IPS-18a (cell line): Measurements from ENCODE around the gene METTL22.

ENCODE experiments used
- H3K27ac ChIP-seq: one replicate; pipeline ENCODE4 v1.5.1; 2013; ENCODE audit warnings: low read length
- H3K27me3 ChIP-seq: one replicate; pipeline ENCODE4 v1.6.1; 2013; ENCODE audit warnings: mild to moderate bottlenecking, low read length; ENCODE audit not compliant: control insufficient read depth, insufficient read depth
- H3K36me3 ChIP-seq: one replicate; pipeline ENCODE4 v1.6.1; 2013; ENCODE audit warnings: low read depth, low read length; ENCODE audit not compliant: control insufficient read depth
- H3K4me1 ChIP-seq: one replicate; pipeline ENCODE4 v1.6.1; 2013; ENCODE audit warnings: low read depth, low read length; ENCODE audit not compliant: control insufficient read depth
- H3K4me3 ChIP-seq: one replicate; pipeline ENCODE4 v1.5.1; 2013; ENCODE audit warnings: low read length
- H3K9ac ChIP-seq: one replicate; pipeline ENCODE4 v1.6.1; 2013; ENCODE audit warnings: mild to moderate bottlenecking, low read length, moderate library complexity
- H3K9me3 ChIP-seq: one replicate; pipeline ENCODE4 v1.6.1; 2013; ENCODE audit warnings: low read depth, low read length; ENCODE audit not compliant: control insufficient read depth

The METTL22 gene

DNA sequence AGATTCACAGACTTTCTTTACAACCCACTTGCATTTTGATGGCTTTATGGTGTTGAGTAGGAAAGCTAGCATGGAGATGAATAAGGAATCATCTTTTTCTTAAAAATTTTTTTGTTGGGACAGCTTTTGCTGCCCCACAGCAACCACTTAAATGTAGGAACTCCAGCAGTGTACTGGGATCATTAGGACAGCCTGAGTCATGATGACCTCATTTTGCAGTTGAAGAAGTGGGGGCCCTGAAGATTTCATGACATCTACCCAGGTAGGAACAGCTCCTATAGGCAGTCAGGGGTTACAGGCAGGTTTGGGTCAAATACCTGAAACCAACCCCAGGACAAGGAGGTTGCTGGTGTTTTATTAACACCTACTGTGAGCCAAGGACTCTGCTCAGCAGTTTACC is 2.1 kb downstream of the METTL22 start:
- Histone ChIP-seq H3K4me1 (no peaks in the 10 kb centered on the region), H3K27me3 (no peaks in the 10 kb centered on the region), H3K4me3 (no peak overlapping the region), H3K36me3 (peaks cover 34% of the 10 kb centered on the region), H3K9me3 (no peaks in the 10 kb centered on the region), H3K27ac (no peak overlapping the region), H3K9ac (no peak overlapping the region)

DNA sequence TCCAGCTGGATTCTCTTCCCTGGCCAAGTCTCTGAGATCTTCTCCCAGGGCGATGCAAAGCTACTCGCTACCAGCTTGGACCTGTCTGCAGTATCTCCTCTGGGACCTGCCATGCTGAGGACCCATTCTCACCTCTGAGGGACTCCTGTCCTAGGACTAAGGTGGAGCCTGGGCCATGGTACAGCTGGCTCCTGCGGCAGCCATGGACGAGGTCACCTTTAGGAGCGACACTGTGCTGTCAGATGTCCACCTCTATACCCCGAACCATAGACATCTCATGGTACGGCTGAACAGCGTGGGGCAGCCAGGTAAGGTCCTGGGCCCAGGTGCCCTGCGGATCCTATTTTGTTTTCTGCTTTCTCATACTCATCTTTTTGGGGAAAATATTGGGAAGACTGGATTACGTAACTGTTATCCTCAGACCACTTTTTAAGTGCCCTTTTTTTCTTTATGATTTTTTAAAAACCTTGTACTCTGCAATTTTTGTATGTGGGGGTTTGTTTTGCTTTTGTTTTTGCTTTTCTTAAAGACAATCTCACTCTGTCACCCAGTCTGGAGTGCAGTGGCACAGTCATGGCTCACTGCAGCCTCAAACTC is 4.1 kb downstream of the METTL22 start:
- Histone ChIP-seq H3K27me3 (no peaks in the 10 kb centered on the region), H3K4me1 (no peaks in the 10 kb centered on the region), H3K9ac (no peak overlapping the region), H3K9me3 (no peaks in the 10 kb centered on the region), H3K4me3 (no peak overlapping the region), H3K27ac (no peak overlapping the region), H3K36me3 (peaks cover 54% of the 10 kb centered on the region)

DNA sequence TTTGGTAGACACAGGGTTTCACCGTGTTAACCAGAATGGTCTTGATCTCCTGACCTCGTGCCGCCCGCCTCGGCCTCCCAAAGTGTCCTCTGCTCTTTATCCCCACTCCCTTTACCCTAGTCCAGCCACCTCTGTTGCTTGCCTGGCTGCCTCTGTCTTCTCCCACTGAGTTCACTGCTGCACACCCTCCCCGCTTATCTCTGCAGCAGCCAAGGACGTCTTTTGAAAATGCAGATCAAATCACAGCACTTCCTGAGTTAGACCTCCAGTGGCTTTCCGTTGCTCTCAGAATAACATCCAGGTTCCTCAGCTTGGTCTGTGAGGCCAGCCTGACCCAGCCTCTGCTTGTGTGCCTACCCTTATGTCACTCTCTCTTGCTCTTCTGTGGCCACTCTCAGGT is 5.4 kb downstream of the METTL22 start:
- H3K9me3 ChIP-seq: no peaks in the 10 kb centered on the region
- H3K27me3 ChIP-seq: no peaks in the 10 kb centered on the region
- peaks cover 67% of the 10 kb centered on the region for H3K36me3 ChIP-seq
- H3K4me3 ChIP-seq: no peak overlapping the region
- no peaks in the 10 kb centered on the region for H3K4me1 ChIP-seq
- H3K9ac ChIP-seq: no peak overlapping the region
- no peak overlapping the region for H3K27ac ChIP-seq

DNA sequence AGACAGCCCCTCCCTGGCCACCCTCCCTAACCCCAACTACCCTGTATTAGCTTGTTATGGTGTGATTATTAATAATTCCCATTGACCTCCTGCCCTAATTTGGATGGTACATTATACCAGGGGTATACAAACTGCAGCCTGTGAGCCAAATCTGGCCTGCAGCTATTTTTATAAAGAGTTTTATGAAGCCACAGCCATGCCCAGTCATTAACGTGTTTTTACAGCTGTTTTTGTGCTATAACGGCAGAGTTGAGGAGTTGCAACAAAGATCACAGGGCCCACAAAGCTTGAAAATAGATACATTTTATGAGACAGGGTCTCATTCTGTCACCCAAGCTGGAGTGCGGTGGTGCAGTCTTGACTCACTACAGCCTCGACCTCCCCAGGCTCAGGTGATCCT is 6.0 kb downstream of the METTL22 start:
- Histone ChIP-seq H3K9ac (no peak overlapping the region), H3K27me3 (no peaks in the 10 kb centered on the region), H3K27ac (no peak overlapping the region), H3K4me1 (no peaks in the 10 kb centered on the region), H3K36me3 (peaks cover 72% of the 10 kb centered on the region), H3K4me3 (no peak overlapping the region), H3K9me3 (no peaks in the 10 kb centered on the region)

DNA sequence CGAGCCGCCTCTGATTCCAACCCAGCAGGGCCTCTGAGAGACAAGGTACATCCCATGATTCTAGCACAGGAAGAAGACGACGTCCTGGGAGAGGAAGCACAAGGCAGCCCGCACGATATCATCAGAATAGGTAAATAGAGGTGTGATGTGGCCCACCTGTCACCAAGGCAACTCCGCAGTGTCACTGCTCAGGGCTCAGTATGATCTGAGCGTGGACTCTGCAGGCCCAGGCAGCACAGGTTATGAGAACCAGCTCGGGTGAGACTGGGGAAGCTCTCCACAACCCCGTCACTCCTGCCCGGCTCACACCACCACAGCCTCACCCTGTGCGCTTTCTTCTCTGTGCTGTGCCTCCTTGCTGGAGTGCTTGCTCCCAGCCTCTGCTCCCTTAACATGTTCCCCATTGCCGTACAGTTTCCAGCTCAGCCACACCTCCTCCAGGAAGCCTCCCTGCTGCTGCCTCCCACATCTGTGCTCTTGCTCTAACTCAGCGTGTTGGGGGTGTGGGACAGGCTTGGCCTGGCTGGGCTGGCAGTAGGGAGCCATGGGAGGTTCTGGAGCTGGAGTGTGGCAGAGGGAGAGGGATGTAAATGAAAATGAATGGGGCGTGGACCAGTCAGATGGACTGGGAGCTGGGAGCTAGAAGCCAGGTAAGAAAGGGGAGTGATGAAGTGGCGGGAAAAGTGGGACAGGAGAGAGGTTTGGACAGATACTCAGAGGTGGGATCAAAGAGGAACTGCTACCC is 7.7 kb downstream of the METTL22 start:
- no peak overlapping the region for H3K9ac ChIP-seq
- H3K27ac ChIP-seq: no peak overlapping the region
- no peaks in the 10 kb centered on the region for H3K27me3 ChIP-seq
- no peaks in the 10 kb centered on the region for H3K4me1 ChIP-seq
- no peak overlapping the region for H3K4me3 ChIP-seq
- no peaks in the 10 kb centered on the region for H3K9me3 ChIP-seq
- H3K36me3 ChIP-seq: peaks cover 79% of the 10 kb centered on the region

DNA sequence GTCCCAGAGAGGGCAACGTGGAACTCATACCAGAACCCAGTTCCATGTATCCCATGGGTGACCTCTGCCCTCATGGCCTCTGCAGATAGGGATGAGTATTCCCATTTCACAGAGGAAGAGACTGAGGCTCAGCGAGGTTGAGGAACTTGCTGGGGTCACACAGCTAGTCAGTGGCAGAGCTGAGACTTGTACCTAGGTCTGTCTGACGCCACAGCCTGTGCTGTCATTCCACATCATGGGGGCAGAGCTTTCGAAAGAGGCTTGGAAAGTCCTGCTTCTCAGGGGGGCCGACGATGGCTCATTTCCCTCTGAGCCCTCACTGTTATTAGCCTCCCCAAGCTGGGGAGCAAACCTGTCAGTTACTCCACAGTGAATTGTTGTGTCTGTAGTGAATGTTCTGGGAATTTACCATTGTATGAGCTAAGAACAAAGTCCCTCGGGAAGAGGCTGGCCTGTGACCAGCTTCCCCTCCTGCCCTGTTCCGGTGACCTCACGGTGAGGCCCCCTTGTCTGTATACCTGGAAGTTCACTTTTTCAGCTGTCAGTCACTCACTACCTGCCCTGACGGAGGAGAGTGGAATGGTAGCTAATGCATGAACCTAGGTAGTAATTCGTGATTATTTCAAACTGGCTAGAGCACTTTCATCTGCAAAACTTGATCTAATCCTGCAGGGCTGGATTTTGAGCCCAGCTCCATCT is 8.9 kb downstream of the METTL22 start:
- no peak overlapping the region for H3K27ac ChIP-seq
- H3K9me3 ChIP-seq: no peaks in the 10 kb centered on the region
- H3K36me3 ChIP-seq: peaks cover 82% of the 10 kb centered on the region
- no peaks in the 10 kb centered on the region for H3K27me3 ChIP-seq
- H3K9ac ChIP-seq: no peak overlapping the region
- no peak overlapping the region for H3K4me3 ChIP-seq
- H3K4me1 ChIP-seq: no peaks in the 10 kb centered on the region

DNA sequence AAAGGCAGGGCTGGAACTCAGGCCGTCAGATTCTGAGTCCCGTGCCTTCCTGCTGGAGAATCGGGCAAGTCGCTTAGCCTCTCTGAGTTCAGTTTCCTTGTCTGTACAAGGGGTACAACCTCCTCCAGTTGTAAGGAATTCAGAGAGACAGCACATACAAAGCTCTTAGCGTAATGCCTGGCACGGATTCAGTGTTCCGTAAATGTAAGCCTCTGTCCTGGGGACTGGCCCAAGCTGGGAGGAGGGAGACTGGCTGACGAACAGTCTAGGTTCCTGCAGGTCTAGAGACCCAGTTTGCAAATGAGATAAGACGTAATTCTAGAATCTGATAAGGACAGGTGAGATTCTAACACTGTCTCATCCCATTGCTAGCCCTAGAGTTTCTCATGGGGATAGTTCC is 9.9 kb downstream of the METTL22 start:
- Histone ChIP-seq H3K36me3 (peaks cover 82% of the 10 kb centered on the region), H3K27ac (no peak overlapping the region), H3K4me3 (no peak overlapping the region), H3K27me3 (no peaks in the 10 kb centered on the region), H3K9me3 (no peaks in the 10 kb centered on the region), H3K4me1 (no peaks in the 10 kb centered on the region), H3K9ac (no peak overlapping the region)

DNA sequence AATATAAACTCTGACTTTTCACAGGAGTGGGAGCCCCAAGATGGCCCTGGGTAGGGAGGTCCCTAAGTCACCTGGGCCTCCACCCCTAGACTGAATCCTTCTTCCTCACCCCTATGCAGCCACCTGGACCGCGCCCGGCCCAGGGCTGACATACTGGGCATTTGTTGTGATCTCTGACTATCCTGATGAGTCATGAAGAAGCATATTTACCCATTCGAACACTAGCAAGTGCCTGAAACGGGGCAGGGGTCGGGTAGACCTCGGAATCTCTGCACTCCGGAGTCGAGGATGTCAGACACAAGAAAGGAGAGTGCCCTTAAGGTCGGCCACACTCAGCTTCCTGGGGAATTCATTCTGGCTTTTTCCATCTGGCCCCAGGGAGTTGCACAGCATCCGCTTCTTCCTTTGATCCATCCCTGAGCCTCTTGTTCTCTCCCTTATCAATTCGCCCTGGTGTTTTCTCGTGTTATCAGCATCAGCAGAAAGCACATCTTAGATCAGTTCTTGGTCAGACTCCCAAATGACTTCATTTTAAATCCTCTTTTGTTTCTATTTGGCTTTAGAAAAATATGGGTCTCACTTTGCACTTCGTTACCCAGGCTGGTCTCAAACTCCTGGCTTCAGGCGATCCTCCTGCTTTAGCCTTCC is 10.4 kb downstream of the METTL22 start:
- peaks cover 85% of the 10 kb centered on the region for H3K36me3 ChIP-seq
- H3K27me3 ChIP-seq: no peaks in the 10 kb centered on the region
- H3K9ac ChIP-seq: no peak overlapping the region
- no peaks in the 10 kb centered on the region for H3K4me1 ChIP-seq
- H3K4me3 ChIP-seq: no peak overlapping the region
- no peaks in the 10 kb centered on the region for H3K9me3 ChIP-seq
- H3K27ac ChIP-seq: no peak overlapping the region

DNA sequence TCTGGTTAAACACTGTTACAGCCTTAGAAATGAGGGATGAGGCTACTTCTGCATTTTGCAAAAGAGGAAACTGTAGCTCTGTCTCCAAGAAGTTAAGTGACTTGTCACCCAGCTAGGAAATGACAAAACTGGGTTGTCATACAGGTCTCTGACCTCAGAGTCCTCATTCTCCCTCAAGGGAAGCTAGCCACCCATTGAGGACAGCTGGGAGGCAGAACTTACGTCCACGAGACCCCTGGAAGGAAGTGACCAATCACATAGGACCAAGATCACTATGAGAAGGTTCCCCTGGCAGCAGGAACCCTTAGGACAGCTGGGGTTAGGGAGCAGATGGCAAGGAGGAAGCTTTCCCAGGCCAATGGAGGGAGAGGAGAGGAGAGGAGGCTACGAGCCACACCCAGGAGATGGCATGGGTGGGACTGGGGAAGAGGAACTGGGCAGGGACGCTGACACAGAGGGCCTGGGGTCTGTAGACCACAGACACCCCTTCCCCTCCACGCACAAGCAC is 11.2 kb downstream of the METTL22 start:
- no peak overlapping the region for H3K27ac ChIP-seq
- no peaks in the 10 kb centered on the region for H3K9me3 ChIP-seq
- H3K4me1 ChIP-seq: no peaks in the 10 kb centered on the region
- peaks cover 83% of the 10 kb centered on the region for H3K36me3 ChIP-seq
- no peak overlapping the region for H3K4me3 ChIP-seq
- no peaks in the 10 kb centered on the region for H3K27me3 ChIP-seq
- no peak overlapping the region for H3K9ac ChIP-seq

DNA sequence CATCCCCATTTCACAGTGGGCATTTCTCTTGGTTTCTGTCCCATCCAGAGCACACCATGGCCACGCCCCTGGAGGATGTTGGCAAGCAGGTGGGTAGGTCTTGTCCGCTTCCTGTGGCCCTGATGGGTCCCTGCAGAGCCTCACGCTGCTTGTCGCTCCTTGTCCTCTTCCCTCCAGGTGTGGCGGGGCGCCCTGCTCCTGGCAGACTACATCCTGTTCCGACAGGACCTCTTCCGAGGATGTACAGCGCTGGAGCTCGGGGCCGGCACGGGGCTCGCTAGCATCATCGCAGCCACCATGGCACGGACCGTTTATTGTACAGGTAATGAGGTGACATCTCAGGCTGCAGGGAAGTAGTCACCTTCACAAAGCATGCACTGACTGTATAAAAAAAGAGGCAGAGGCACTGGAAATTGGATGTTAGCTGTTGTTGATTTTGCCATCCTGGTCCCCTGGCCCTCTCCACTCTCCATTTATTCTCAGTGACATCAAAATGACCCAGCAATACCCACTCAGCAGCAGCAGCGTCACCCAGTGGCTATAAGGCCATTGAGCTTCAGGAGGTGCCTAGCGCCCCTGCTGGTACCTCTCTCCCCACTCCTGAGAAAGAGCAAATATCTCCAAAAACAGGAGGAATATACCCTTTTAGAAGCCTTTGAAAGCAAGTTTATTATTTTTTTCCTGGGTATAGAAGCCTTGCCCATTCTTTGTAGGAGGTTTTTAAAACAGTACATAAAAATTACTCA is 13.7 kb downstream of the METTL22 start:
- Histone ChIP-seq H3K9me3 (no peaks in the 10 kb centered on the region), H3K36me3 (peaks cover 77% of the 10 kb centered on the region), H3K27me3 (no peaks in the 10 kb centered on the region), H3K4me3 (no peak overlapping the region), H3K4me1 (no peaks in the 10 kb centered on the region), H3K9ac (no peak overlapping the region), H3K27ac (no peak overlapping the region)

DNA sequence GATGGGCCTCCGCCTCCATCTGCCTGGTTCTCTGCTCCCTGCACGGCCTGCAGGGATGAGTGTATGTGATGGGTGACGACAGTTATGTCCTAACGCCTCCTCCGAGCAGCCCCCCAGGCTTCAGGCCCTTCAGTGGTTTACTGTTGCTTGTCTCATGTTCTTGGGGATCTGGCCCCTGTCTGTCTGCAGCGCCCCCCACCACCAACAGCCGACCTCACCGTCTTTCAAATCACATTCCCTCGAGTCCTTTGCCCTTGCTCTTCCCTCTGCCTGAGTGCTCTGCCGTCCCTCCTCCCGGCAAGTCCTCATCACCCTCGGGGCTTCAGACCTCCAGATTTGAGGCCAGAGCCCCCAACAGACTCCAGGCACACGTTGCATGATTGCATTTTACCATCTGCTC is 18.2 kb downstream of the METTL22 start:
- Histone ChIP-seq H3K27ac (no peak overlapping the region), H3K9me3 (no peaks in the 10 kb centered on the region), H3K4me1 (no peaks in the 10 kb centered on the region), H3K9ac (no peak overlapping the region), H3K27me3 (no peaks in the 10 kb centered on the region), H3K4me3 (no peak overlapping the region), H3K36me3 (peaks cover 79% of the 10 kb centered on the region)
